NB4 (cell line): ENCODE measurements around the gene TSPAN17.

Experiments used
- MYC ChIP-seq: IDR thresholded peaks from 2 replicates; pipeline ENCODE4 v1.6.1; 2011; ENCODE audit warnings: low read depth, low read length
- POLR2A ChIP-seq: IDR thresholded peaks from 2 replicates; pipeline ENCODE4 v1.6.1; 2011; ENCODE audit warnings: mild to moderate bottlenecking; ENCODE audit not compliant: insufficient read length; ENCODE audit errors: extremely low read depth
- TF ChIP-seq, protein P1 (sequence below): IDR thresholded peaks from one replicate; pipeline ENCODE4 v1.5.1; 2012; ENCODE audit warnings: low read depth, low read length
- TF ChIP-seq, protein P2 (sequence below): IDR thresholded peaks from 2 replicates; pipeline ENCODE4 v1.6.1; 2011; ENCODE audit warnings: low read depth, low read length

DNA sequence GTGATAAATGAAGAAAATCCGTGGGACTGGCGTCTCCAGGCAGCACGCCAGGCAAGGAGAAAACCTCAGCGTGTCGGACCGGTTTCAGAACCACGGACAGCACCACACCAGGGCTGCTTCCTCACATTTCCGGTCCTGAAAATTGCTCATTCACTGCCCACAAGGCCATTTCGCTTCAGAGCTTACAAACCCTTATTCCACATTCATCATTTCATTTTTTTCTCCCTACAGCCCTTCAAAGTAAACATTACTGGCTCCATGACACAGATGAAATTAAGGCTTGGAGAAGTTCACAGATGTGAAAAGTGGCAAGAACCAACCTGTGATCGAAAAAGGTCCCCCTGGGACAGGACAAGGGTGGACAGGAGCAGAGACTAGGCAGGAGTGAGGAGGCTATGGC is 35.8 kb upstream of the TSPAN17 start:
- TF ChIP-seq, protein P1, sequence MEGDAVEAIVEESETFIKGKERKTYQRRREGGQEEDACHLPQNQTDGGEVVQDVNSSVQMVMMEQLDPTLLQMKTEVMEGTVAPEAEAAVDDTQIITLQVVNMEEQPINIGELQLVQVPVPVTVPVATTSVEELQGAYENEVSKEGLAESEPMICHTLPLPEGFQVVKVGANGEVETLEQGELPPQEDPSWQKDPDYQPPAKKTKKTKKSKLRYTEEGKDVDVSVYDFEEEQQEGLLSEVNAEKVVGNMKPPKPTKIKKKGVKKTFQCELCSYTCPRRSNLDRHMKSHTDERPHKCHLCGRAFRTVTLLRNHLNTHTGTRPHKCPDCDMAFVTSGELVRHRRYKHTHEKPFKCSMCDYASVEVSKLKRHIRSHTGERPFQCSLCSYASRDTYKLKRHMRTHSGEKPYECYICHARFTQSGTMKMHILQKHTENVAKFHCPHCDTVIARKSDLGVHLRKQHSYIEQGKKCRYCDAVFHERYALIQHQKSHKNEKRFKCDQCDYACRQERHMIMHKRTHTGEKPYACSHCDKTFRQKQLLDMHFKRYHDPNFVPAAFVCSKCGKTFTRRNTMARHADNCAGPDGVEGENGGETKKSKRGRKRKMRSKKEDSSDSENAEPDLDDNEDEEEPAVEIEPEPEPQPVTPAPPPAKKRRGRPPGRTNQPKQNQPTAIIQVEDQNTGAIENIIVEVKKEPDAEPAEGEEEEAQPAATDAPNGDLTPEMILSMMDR: no peak
- TF ChIP-seq, protein P2, sequence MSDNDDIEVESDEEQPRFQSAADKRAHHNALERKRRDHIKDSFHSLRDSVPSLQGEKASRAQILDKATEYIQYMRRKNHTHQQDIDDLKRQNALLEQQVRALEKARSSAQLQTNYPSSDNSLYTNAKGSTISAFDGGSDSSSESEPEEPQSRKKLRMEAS: peak; percentile 77
- TF ChIP-seq POLR2A (no peak), MYC (peak; percentile 20; the same call in 1 of the 2 replicates)
